Left cardiac atrium (tissue), 2 donors: ENCODE measurements around the gene EIF3K. TPM values are rescaled to one million over a fixed set of nuclear protein-coding genes. Genes with fewer than 3 reads are reported as not detected.

Source experiments
- total RNA-seq, 2 donors: library from RNA; stranded (reverse); fragmentation: NEBNext Ultra II Directional; extraction: Animal tissue kit (Norgen Biotek cat#: 25700); gene quantifications; one replicate each; pipeline ENCODE4 v1.2.1, GENCODE V29; 2021
- donor health status: DM: no; HTN: yes; CAD: no; lungs with severe emphysema.
- donor health status: DM: yes; HTN: yes; CAD: no.

Gene EIF3K
- total RNA-seq, 2 donors from 2014 or later, result 515 to 563 TPM

Other genes starting within 250 kb of the EIF3K start
- gene PSMD8, start 244.6 kb upstream of the EIF3K start, total RNA-seq, result 100 to 1,000 TPM; 216 to 290 TPM
- under 1 TPM; 0.15 to 0.34 TPM for gene GGN, start 231.2 kb upstream of the EIF3K start, total RNA-seq
- 1 to 10 TPM in 1 of 2 donors, under 1 TPM in 1; 0.24 to 3.2 TPM for gene SPRED3, start 230.5 kb upstream of the EIF3K start, total RNA-seq
- gene FAM98C, start 216.1 kb upstream of the EIF3K start, total RNA-seq, result 10 to 100 TPM; 12.6 to 13.7 TPM
- 1 to 10 TPM; 1.8 to 3.6 TPM for gene RASGRP4, start 193.0 kb upstream of the EIF3K start, total RNA-seq
- gene RYR1, start 185.5 kb upstream of the EIF3K start, total RNA-seq, result 1 to 10 TPM; 1.3 to 3.0 TPM
- gene MAP4K1, start 1.2 kb upstream of the EIF3K start, total RNA-seq, result 1 to 10 TPM; 3.1 TPM
- 100 to 1,000 TPM; 160 to 333 TPM for gene ACTN4, start 28.5 kb downstream of the EIF3K start, total RNA-seq
- under 1 TPM; 0.77 to 0.81 TPM for gene CAPN12, start 125.3 kb downstream of the EIF3K start, total RNA-seq
- not detected for gene LGALS7, start 154.3 kb downstream of the EIF3K start, total RNA-seq
- not detected for gene LGALS7B, start 170.0 kb downstream of the EIF3K start, total RNA-seq
- gene LGALS4, start 193.8 kb downstream of the EIF3K start, total RNA-seq, result 1 to 10 TPM in 1 of 2 donors, under 1 TPM in 1; 0.85 to 1.4 TPM
- gene ECH1, start 212.6 kb downstream of the EIF3K start, total RNA-seq, result 100 to 1,000 TPM; 449 to 630 TPM
- gene HNRNPL, start 230.8 kb downstream of the EIF3K start, total RNA-seq, result 100 to 1,000 TPM; 179 to 185 TPM